Aorta (tissue), 5 donors: ENCODE results near the gene PROK2. TPM values are rescaled to one million over a fixed set of nuclear protein-coding genes. Genes with fewer than 3 reads are reported as not detected.

Experiments
- ATAC-seq: fragments of 200-7000 bp; cut with Tn5 transposase; one replicate; pipeline ENCODE4 v1.9.1; 2022; ENCODE audit warnings: moderate library complexity; ENCODE audit not compliant: low FRiP score
- DNase-seq, 2 donors: peaks; one replicate each; pipeline ENCODE4 v3.0.0-alpha.2; 2020
- H3K27ac ChIP-seq, 2 donors: one replicate each; pipeline ENCODE4 v1.5.1; 2013; ENCODE audit warnings: low read length in 2 of 2, mild to moderate bottlenecking in 2 of 2, moderate library complexity in 2 of 2, control low read depth in 1 of 2, inconsistent platforms in 1 of 2, low read depth in 1 of 2
- H3K27me3 ChIP-seq, 2 donors: one replicate each; pipeline ENCODE4 v1.6.1; 2013; ENCODE audit warnings: control low read depth in 1 of 2, low read length in 1 of 2, mild to moderate bottlenecking in 1 of 2, moderate library complexity in 1 of 2; ENCODE audit not compliant: insufficient read depth in 2 of 2, control insufficient read depth in 1 of 2
- H3K36me3 ChIP-seq, 2 donors: one replicate each; pipeline ENCODE4 v1.6.1; 2013; ENCODE audit warnings: control low read depth in 1 of 2, low read length in 1 of 2, mild to moderate bottlenecking in 1 of 2; ENCODE audit not compliant: insufficient read depth in 2 of 2, control insufficient read depth in 1 of 2
- H3K4me1 ChIP-seq, 2 donors: one replicate each; pipeline ENCODE4 v1.6.1; 2013; ENCODE audit warnings: low read length in 2 of 2, control low read depth in 1 of 2, mild to moderate bottlenecking in 1 of 2, moderate library complexity in 1 of 2; ENCODE audit not compliant: insufficient read depth in 2 of 2, control insufficient read depth in 1 of 2
- H3K4me3 ChIP-seq, 2 donors: one replicate each; pipeline ENCODE4 v1.5.1; 2013; ENCODE audit warnings: low read length in 2 of 2, control low read depth in 1 of 2, mild to moderate bottlenecking in 1 of 2
- H3K9me3 ChIP-seq: one replicate; pipeline ENCODE4 v1.6.1; 2013; ENCODE audit warnings: mild to moderate bottlenecking, low read length; ENCODE audit not compliant: control insufficient read depth
- WGBS, 2 donors: extraction: QIAGEN DNeasy Blood & Tissue Kit; methylation state at CpG; one replicate each; pipeline ENCODE4 v1.1.7; 2013; 5-methylcytosine and 5-hydroxymethylcytosine counted together
- intact Hi-C, 2 donors: fragments of 100-400 bp; cut with DNase I; formaldehyde crosslinking; loops; one replicate each; pipeline versions ENCODE4 v1.14.2 to v1.15.0; 2022
- polyA plus RNA-seq, 2 donors: library from polyadenylated mRNA; stranded (reverse); fragments of 200-250 nt; gene quantifications; one replicate each; pipeline ENCODE4 v1.2.3, GENCODE V29; 2013
- total RNA-seq, 2 donors: library from RNA; stranded (reverse); fragmentation: NEBNext Ultra II Directional; extraction: Animal tissue kit (Norgen Biotek cat#: 25700); gene quantifications; one replicate each; pipeline ENCODE4 v1.2.1, GENCODE V29; 2021
- donor health status: healthy with polysubstance abuse.
- donor health status: Bipolar disorder and iron deficiency.
- donor health status: DM: no; HTN: no; CAD: no.
- donor health status: DM: no; HTN: no; CAD: no.
- donor health status: DM: yes; HTN: yes; CAD: no.

PROK2 gene
- total and polyA plus RNA-seq, 4 donors: 0.64 to 3.8 (median 1.4) TPM

GRCh38 chr3:71783152-71783551 is 1.8 kb downstream of the PROK2 start:
- H3K27ac ChIP-seq: no peak overlapping the region
- H3K4me1 ChIP-seq: no peaks in the 10 kb centered on the region
- H3K27me3 ChIP-seq: peaks cover 0 to 4% of the 10 kb centered on the region in 2 donors
- ATAC-seq (no peak), DNase-seq (no peak)
- H3K4me3 ChIP-seq: no peak overlapping the region
- intact Hi-C loops: no loop called here
- H3K36me3 ChIP-seq: no peaks in the 10 kb centered on the region
- whole genome bisulfite sequencing, 2 donors: 46% methylated on average over 1 of the region's 1 CpG
- no peaks in the 10 kb centered on the region for H3K9me3 ChIP-seq

GRCh38 chr3:71780430-71780829 is 4.5 kb downstream of the PROK2 start:
- Histone ChIP-seq H3K27ac (no peak overlapping the region), H3K27me3 (peaks cover 0 to 3% of the 10 kb centered on the region in 2 donors), H3K4me1 (no peaks in the 10 kb centered on the region), H3K9me3 (no peaks in the 10 kb centered on the region), H3K4me3 (no peak overlapping the region), H3K36me3 (no peaks in the 10 kb centered on the region)
- intact Hi-C loops: no loop called here
- DNase-seq: no peak
- WGBS, 2 donors: 94 to 95% methylated on average over 4 of the region's 4 CpGs
- ATAC-seq: no peak

GRCh38 chr3:71779674-71780377 is 5.1 kb downstream of the PROK2 start:
- no peak overlapping the region for H3K27ac ChIP-seq
- H3K9me3 ChIP-seq: no peaks in the 10 kb centered on the region
- 76 to 81% methylated on average over 6 of the region's 6 CpGs for WGBS, 2 donors
- no peak overlapping the region for H3K4me3 ChIP-seq
- no peak for ATAC-seq
- intact Hi-C loops: no loop called here
- no peaks in the 10 kb centered on the region for H3K36me3 ChIP-seq
- peaks cover 0 to 3% of the 10 kb centered on the region in 2 donors for H3K27me3 ChIP-seq
- DNase-seq: no peak
- H3K4me1 ChIP-seq: no peaks in the 10 kb centered on the region

GRCh38 chr3:71778353-71778752 is 6.6 kb downstream of the PROK2 start:
- intact Hi-C loops: no loop called here
- no peak overlapping the region for H3K27ac ChIP-seq
- no peak overlapping the region for H3K4me3 ChIP-seq
- ATAC-seq (no peak), DNase-seq (no peak)
- WGBS, 2 donors: 93 to 95% methylated on average over 3 of the region's 3 CpGs
- no peaks in the 10 kb centered on the region for H3K36me3 ChIP-seq
- no peaks in the 10 kb centered on the region for H3K9me3 ChIP-seq
- peaks cover 0 to 3% of the 10 kb centered on the region in 2 donors for H3K27me3 ChIP-seq
- H3K4me1 ChIP-seq: no peaks in the 10 kb centered on the region

DNA sequence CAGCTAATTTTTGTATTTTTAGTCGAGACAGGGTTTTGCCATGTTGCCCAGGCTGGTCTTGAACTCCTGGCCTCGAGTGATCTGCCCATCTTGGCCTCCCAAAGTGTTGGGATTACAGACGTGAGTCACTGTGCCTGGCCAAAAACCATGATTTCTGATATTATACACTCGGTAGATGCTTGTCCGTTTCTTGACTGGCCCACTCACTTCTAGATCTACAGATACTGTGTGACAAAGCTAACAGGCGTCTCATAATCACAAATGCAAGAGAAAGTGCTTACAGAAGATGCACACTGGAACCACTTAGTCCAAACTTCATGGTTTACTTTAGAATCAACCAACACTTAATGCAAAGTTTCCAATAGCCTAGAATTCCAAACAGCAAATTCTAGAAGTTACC is 8.4 kb downstream of the PROK2 start:
- Histone ChIP-seq H3K4me3 (no peak overlapping the region), H3K36me3 (no peaks in the 10 kb centered on the region), H3K4me1 (no peaks in the 10 kb centered on the region), H3K27me3 (peaks cover 0 to 3% of the 10 kb centered on the region in 2 donors), H3K27ac (no peak overlapping the region), H3K9me3 (no peaks in the 10 kb centered on the region)
- intact Hi-C loops: no loop called here
- ATAC-seq (no peak), DNase-seq (no peak)
- WGBS, 2 donors: 57 to 74% methylated on average over 6 of the region's 6 CpGs

DNA sequence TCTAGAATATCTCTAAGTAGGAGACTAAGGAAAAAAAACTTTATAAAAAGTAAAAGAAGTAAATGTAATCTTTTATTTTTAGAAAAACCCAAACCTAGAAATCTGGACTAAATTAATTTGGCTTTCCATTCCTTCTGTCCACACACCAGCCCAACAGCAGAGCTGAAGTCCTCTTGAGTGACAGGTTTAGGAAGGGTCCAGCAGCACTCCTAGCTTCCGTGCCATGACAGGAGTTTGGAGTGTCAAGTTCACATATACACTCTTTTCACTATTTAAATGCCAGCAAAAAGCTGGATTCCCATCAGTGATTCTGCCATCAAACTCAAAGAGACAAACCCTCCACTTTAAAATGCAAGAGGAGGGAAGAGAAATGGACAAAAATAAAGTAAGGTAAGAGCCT is 13.1 kb downstream of the PROK2 start:
- ATAC-seq (no peak), DNase-seq (no peak)
- intact Hi-C loops: no loop called here
- H3K27me3 ChIP-seq: peaks cover 3 to 4% of the 10 kb centered on the region in 2 donors
- 63 to 74% methylated on average over 1 of the region's 1 CpG for WGBS, 2 donors
- H3K27ac ChIP-seq: no peak overlapping the region
- H3K4me3 ChIP-seq: no peak overlapping the region
- no peaks in the 10 kb centered on the region for H3K36me3 ChIP-seq
- no peaks in the 10 kb centered on the region for H3K9me3 ChIP-seq
- no peaks in the 10 kb centered on the region for H3K4me1 ChIP-seq

DNA sequence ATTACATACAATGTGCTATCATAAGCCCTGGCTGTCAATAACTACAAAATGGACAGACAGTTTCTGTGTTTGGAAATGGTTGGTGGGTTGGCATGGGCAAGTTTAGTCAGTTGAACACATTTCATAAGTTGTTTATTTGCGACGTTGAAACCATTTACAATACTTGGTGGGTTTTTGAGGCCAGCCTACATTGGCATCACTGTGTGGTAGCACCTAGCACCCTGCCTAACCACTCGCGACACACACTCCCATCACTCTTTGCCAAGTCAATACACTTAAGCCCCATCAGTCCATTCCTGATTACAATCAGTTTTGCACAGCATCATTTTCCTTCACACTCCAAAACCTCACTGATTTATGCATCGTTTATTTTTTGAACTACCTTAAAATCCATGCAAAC is 13.8 kb downstream of the PROK2 start:
- H3K4me3 ChIP-seq: no peak overlapping the region
- no peak for ATAC-seq
- intact Hi-C loops: no loop called here
- H3K9me3 ChIP-seq: no peaks in the 10 kb centered on the region
- WGBS, 2 donors: 60 to 63% methylated on average over 5 of the region's 5 CpGs
- H3K36me3 ChIP-seq: no peaks in the 10 kb centered on the region
- no peak for DNase-seq
- H3K27ac ChIP-seq: no peak overlapping the region
- H3K4me1 ChIP-seq: no peaks in the 10 kb centered on the region
- peaks cover 3 to 4% of the 10 kb centered on the region in 2 donors for H3K27me3 ChIP-seq

- WGBS, 2 donors: 81 to 82% methylated on average over 5 of the region's 5 CpGs
- Histone ChIP-seq H3K36me3 (no peaks in the 10 kb centered on the region), H3K4me1 (no peaks in the 10 kb centered on the region), H3K27me3 (no peaks in the 10 kb centered on the region), H3K4me3 (no peak overlapping the region), H3K27ac (no peak overlapping the region), H3K9me3 (no peaks in the 10 kb centered on the region)
- ATAC-seq (no peak), DNase-seq (no peak)
- intact Hi-C loops: no loop called here
These were observed 21.5 kb downstream of the PROK2 start for GRCh38 chr3:71763426-71763825.

DNA sequence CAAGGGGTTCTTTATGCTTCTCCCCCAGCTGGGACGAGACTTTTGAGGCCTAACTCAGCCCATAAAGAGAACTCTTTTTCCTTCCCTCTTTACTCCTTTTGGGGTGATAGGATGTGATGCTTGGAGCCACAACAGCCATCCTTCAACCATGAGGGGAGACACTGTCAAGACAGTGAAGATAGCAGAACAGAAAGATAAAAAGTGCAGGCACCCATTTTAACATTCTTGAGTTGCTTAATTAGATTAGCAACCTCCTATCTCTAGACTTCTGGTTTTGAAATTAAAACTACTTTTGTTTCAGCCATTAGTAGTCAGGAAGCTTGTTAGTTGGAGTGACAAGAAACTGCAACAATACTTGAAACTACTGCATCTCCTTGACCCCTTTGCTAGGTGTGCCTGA is 24.8 kb downstream of the PROK2 start:
- Histone ChIP-seq H3K9me3 (no peaks in the 10 kb centered on the region), H3K4me3 (no peak overlapping the region), H3K27me3 (no peaks in the 10 kb centered on the region), H3K4me1 (no peaks in the 10 kb centered on the region), H3K27ac (no peak overlapping the region), H3K36me3 (no peaks in the 10 kb centered on the region)
- DNase-seq: no peak
- ATAC-seq: no peak
- intact Hi-C loops: no loop called here
- 91 to 96% methylated on average over 1 of the region's 1 CpG for WGBS, 2 donors
